GM21515 (cell line): Measurements from ENCODE around the gene INPP1.

ENCODE experiments used
- ATAC-seq: cut with Tn5 transposase; IDR thresholded peaks from one replicate; pipeline ENCODE4 v1.9.1; 2021; ENCODE audit not compliant: unreplicated experiment

Gene INPP1

GRCh38 chr2:190407662-190408537, 64.5 kb downstream of the INPP1 start, which contains the start of gene MFSD6:
Gene MFSD6, plus strand, starts transcription at chr2:190408355. Its CDS starts 27,675 bp downstream, at chr2:190436030.
- peak; percentile 68 for ATAC-seq

GRCh38 chr2:190408538-190409271, 65.3 kb downstream of the INPP1 start:
- ATAC-seq: peak; percentile 59

GRCh38 chr2:190409616-190410015, 66.2 kb downstream of the INPP1 start:
- no peak for ATAC-seq

GRCh38 chr2:190410166-190410565, 66.8 kb downstream of the INPP1 start:
- no peak for ATAC-seq

GRCh38 chr2:190412966-190413365, 69.6 kb downstream of the INPP1 start:
- ATAC-seq: no peak

- no peak for ATAC-seq
These were observed 70.0 kb downstream of the INPP1 start for GRCh38 chr2:190413421-190413820.

GRCh38 chr2:190415251-190415650, 71.9 kb downstream of the INPP1 start:
- ATAC-seq: no peak

GRCh38 chr2:190415794-190416775, 72.7 kb downstream of the INPP1 start:
- no peak for ATAC-seq

- ATAC-seq: no peak
These were observed 73.9 kb downstream of the INPP1 start for GRCh38 chr2:190417045-190417842.

- no peak for ATAC-seq
These were observed 75.3 kb downstream of the INPP1 start for GRCh38 chr2:190418727-190419126.

- ATAC-seq: no peak
These were observed 77.4 kb downstream of the INPP1 start for GRCh38 chr2:190420801-190421200.
